ENCODE results near the gene CAMK1D.

CAMK1D gene

DNA sequence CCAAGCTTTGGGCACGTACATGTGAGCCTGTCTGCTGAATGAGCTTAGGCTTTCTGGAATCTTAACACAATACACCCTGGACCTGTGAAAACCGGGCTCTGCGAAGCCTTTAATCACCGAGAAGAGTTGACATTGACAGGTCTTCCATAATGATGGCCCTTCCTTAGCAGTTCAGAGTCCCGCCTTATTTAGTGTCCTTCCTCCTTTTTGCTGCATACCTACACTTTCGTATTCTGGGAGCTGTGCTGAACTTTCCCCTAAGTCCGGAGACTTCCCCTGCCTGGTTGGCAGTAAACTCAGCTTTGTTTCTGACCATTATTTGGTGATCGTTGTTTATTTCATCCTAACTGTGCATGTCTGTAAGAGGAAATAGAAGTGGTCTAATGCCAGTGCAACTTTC is 212.0 kb downstream of the CAMK1D start:
- no peak for DNase-seq (ENCODE audit: low spot score)

DNA sequence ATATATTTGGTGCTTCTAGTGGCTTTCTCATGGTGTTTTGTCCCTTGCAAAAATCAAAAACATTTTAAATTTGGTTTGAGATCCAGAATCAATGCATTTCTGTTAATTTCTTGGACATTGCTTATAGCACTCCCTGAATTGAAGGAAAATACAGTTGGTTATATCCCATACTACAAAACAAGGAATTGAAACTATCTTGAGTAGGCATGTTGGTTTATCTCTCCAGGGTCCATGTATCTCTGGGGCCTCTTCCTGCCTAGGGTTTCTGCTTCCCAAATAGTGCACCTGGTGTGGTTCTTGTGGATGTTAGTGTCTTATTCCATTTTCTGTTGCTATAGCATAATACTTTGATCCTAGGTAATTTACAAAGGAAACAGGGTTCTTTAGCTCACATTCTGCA is 212.4 kb downstream of the CAMK1D start:
- DNase-seq (ENCODE audit: low spot score), result no peak

DNA sequence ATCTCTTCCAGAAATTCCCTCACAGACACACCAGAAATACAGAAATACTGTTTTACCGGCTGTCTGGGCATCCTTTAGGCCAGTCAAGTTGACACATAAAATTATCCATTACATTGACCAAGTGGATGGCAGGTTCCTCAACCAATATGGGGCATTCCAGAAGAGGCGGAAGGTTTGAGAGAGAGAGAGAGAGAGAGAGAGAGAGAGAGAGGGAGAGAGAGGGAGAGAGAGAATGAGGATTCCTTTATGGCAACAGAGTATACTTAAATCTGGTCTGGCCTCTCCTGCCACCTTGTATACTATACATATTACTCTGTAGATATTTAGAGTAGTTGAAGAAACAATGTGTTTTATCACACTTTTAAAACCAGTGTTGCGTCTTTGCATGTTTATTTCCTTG is 214.1 kb downstream of the CAMK1D start:
- DNase-seq (ENCODE audit: low spot score), result no peak

DNA sequence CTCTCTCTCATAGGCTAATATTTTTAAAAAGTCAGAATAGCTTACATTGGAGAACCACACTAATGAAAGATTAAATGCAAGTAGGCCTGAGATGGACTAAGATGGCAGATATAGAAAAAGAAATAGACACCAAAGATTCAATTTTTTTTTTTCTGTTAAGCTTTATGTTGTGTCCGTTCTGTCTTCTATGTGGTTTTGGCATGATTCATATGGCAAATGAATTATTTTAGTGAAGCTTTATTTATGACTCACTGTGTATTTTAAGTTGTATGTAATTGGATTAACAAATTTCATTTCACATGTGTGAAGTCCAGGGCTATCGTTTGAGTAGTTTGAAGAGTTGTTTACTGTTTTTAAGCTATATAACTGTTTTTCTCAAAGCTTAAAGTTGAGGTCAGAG is 214.8 kb downstream of the CAMK1D start:
- no peak for DNase-seq (ENCODE audit: low spot score)

DNA sequence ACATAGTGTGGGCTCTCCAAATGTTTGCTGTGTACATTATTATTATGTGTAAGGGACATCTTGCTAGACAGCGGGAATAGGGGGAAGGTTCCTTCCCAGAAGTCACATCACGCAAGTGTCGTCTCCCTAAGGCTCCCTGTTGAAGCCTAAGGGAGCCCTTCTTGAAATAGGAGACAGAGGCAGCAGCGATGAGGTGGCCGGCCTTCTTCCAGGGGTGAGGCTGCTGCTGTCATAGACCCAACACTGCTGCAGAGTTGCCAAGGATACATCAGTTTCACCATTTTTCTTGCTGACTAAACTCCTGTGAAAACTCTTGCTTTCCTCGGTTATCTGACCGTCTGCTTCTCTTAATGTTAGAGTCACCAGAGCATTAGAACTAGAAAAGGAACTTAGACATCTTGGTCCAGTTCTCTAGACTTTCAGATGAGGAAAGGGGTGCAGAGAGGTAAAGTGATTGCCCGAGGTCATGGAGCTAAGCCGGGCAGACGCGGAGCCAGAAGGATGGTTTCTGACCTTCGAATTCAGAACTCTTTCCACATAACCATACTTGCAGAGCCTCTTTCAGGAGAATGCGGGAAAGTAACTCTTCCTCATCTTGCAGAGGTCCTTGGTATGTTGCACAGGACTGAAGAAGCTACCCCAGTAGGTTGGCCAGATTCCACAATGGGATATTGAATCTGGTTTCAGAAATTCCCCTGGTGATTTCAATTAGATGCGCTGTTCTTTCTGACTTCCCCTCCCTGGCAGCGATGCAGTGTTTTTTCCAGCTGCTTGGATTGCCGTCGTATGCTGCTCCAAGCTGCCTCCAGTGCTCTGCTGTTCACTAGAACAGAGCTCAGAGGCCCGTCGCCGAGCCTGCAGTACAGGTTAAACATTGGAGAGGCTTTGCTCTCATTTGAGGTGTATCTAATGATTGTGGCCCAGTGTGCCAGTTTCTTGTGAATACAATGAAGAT is 217.1 kb downstream of the CAMK1D start:
- no peak for DNase-seq (ENCODE audit: low spot score)

DNA sequence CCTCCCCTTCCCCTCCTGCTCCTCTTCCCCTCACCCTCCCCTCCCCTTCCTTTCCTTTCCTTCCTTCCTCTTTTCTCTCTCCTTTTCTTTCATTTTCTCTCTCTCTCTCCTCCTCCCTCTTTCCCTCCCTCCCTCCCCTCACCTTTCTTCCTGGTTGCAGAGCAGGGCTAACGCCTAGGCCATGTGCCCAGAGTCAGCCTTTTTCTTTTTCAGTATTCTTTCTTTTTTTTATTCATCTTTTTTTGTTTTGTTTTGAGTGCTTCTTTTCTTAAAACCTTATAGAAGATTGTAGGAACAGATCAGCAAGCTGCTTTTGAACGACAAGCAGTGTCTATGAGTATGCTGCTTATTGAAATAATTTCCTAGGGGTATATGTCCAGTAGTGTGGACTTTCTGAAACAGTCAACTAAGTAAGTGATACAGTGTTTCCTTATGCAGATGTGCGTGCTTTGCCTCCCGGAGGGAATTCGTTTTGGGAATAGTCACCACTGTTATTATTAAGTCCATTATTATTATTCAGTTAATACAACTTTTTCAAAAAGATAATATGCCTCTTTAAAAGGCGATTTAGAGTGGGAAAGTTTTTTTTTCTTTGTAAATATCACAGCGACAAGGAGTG is 219.2 kb downstream of the CAMK1D start:
- no peak for DNase-seq (ENCODE audit: low spot score)

DNA sequence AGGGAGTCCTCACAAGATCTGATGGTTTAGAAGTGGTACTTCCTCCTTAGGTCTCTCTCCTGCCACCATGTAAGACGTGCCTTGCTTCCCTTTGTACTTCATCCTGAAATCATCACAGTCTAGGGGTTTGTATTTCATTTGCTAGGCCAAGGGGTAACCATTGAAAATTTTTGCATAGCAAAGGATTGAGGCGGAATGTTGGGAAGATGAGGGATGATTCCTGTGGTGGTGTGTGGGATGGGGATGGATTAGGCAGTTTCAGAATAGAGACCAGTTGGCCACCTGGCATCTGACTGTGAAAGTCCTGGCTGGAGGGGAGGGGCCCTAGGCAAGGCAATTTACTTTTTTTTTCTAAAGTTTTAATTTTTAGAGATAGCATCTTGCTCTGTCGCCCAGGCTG is 222.9 kb downstream of the CAMK1D start:
- DNase-seq (ENCODE audit: low spot score), result no peak

DNA sequence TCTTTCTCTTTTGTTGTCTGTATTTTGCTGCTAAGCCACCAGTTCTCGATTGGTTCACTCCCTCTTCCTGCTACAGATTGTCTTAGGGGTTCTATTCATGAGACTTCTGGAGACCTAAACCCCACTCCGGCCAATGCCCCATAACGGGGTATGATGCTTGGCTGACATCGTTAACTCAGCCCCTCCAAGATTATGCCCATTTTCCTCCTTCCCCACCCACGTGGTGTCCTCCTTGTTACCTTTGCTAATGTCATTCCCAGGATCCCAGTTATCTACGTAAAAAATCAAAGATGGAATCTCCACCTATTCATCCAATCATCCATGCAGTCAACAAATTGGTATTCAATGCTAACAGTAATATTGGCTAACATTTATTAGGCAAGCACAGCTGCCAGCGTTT is 228.3 kb downstream of the CAMK1D start:
- no peak for DNase-seq (ENCODE audit: low spot score)

DNA sequence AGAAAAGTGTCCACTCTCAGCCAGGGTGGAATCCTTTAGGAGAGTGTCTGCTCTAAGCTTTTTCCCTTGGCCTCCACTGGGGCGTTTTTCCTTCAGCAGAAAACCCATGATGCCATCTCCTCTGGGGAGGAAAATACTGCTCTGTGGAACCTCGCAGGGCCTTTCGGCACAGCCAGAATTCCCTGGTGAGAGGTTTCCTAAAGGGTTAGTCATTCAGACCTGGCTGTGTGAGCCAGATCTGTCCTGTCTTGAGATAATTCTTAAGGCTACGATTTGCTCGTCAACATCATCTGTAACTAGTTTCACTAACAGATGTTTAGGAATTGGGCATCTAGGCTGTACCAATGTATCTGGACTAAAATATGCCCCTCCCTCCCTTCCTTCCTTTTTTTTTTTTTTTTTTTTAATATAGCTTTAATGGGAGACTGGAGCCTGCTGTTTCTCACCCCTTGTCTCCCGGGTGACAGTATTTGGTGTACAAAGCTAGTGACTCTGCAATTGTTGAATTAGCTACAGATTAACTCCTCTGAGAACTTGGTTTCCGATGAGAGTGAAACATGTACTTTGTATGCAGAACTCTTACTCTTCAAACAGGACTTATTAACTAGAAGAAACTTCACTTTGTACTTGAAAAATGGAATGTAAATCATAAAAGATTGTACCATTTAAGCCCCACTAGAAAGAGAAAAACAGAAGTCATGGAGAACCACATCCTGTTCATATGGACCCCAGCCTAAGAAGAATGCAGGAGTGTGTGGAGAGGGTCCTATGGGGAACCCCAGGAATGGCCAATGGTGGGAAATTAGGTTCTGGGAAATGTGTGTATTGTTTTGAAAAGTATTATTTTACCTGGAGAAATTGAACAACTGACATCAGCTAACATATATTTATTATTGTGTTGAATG is 230.9 kb downstream of the CAMK1D start:
- DNase-seq (ENCODE audit: low spot score), result no peak

DNA sequence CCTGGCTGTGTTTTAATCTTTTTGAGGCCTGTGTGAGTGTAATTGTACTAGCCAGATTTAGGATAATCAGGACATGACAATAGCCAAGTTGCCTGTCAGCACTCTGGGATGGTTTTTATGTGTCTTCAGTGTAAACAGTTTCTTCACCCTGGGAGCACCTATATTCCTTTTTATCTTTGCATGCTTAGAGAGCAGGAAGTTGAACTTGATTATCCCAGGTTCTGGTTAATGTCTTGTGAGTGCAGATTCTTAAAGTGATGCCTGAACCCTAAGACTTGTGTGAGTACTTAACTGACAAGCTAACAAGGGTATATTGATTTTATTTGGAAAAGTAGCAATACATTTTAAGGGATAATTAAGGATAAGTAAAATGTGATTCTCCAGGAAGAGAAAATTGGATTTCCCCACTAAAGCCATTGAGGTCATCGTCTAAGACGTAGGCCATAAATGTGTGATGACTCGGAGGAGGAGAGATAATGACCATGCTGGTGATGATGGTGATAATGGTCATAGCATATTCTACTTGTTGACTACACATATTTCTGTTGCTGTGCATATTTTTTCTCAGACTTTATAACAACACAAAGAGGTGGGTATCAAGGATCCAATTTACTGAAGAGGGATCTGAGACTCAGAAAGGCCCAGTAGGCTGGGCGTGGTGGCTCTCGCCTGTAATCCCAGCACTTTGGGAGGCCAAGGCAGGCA is 234.7 kb downstream of the CAMK1D start:
- DNase-seq (ENCODE audit: low spot score), result no peak

DNA sequence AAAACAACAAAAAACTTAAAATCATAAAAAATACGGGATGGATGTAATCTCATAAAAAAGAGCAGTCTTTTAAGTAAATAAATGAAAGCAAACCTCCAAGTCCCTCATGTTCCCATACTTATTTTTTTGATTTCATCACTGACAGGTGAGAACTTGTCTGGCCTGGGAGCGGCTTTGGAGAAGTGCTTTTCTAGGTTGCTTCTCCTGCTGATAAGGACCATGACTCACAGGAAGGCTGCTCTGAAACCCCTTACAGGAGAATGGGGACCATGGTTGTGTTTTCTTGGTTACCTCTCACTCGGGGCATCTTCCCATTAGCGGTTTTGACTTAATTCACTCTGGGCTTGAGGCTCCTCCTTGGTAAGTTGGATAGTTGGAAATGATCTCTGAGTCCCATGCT is 237.4 kb downstream of the CAMK1D start:
- DNase-seq (ENCODE audit: low spot score), result no peak

DNA sequence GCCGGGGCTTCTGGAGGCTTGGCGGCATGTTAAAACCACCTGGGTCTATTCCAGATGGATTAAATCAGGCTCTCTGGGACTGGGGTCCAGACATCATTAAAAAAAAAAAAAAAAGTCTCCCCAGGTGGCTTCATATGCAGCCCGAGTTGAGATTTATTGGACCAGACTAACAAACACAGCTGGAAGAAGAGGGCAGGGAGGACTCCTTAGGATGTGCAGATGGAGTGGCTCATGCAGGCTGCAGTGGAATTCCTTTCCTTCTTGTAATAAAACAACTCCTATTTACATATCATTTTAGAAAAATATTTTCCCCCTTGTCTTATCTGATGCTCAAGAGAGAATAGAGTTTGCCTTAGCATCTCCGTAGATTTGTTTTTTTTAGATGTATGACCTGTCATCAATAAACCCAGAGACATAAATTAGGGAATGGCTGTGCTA is 238.1 kb downstream of the CAMK1D start:
- no peak for DNase-seq (ENCODE audit: low spot score)

DNA sequence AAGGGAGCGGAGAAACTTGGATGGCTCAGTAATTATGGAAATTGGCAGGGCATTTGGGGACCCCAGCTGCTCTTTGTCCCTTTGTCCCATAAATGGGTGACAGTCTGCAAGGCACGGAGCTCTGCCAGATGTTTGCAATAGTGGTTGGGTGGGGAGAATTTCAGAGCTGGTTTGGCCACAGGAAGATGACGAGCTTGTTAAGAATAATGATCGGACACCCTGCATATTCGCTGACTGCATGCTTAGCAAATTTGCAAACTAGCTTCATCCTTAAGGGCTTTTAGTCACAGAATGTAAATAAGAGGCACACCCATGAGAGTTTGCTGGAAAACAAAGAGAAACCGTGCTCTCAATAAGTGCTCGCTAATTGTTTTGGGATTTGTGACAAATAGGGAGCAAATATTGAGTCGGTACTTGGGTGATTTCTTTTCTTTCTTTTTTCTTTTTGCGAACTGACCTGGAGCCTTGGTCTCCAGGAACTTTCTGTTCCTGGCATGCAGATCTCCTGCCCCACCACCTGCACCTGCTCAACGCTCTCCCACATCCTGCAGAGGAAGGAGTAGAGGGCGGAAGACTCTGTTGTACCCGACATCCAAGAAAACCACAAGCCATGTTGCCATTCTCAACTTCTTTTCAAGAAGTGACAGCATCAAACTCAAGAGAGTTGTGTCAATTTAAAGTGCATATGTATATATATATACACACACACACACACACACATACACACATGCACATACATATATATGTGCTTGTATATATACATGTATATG is 238.9 kb downstream of the CAMK1D start:
- DNase-seq (ENCODE audit: low spot score), result no peak

DNA sequence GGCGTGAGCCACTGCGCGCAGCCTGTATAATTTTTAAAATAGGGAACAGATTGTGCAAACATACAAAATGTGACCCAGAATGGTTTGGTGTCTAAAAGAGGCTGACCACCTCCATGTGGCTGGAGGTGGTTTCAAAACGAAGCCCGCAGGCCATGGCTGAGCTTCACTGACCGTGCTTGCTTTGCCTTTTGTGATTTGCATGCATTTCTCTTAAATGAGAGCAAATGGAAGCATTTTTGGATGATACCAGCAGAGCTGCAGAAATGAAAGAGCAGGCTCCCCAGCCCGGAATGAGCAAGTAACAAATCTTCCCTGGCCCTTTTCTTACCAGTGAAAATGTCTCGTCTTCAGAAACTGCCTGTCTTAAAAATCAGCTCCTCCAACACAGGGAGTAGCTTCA is 239.9 kb downstream of the CAMK1D start:
- no peak for DNase-seq (ENCODE audit: low spot score)

DNA sequence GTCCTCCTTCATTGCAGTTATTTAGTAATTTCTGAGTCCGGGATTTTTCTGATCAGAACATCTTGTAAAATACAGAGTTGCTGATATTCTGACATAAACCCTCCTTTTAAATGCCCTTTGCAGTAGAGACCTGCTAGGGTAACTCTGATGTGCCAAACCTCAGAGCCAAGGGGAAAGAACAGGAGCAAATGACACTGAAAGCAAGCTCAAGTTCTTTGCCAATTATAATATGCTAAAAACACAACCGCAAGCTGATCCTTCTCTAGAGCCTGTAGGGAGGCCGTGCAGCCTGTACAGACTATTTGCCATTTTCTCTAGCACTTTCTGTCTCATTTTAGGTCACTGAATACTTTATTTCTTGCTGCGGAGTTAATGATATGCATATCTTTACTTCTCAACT is 240.4 kb downstream of the CAMK1D start:
- DNase-seq (ENCODE audit: low spot score), result no peak

DNA sequence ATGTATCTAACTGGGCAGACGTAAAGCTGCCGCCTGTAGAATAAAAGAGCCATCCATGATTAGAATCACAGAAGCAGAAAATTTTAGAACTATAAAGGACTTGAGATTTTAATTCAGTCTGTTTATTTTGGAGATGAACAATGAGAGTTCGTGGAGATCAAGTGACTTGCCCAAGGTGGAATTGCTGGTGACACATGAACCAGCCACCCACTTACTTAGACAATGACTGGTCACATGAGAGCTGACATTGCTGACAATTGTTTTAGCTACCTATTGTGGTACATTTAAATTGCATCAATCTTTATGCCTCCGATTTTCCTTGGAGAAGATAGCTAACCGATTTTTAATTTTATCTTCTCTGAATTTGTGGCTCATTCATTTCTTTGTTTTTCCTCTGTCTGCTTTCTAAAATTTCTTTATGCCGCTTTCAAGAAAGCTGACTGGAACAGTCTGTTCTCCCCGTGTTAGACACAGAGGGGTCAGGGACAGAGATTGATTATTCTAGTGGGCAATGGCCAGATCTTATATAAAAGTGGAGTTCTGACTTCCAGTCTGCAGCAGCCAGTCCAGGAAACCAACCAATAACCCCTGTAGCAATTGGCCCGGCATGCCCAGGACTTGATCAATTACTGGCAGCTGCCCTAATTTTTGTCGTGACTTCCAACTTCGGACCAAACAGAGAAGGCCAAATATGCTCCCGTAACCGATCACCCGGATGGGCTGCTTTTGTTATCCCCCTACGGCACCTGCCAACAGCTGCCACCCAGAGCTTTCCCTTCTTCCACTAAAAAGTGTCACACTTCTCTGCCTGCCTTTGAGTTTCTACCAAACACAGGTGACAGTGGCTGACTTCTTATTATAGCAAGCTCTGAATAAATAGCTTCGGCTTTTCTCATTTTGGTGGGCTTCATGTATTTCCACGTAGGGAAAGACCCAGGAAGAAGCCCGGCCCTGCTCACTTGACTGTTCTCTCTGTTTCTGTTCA is 241.6 kb downstream of the CAMK1D start:
- DNase-seq (ENCODE audit: low spot score), result no peak

DNA sequence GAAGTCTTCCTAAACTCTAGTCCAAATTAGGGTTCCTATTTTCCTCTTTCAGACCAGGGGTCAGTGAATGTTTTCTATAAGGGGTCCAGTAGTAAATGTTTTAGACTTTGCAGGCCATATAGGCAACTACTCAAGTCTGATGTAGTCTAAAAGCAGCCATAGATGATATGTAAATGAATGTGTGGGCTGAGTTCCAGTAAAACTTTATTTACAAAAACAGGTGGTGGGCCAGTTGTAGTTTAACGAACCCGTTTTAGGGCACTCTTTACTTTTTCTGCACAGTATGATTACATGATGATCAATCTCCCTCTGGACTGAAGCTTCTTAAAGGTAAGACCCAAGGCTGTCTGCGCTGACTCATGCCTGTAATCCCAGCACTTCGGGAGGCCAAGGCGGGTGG is 243.6 kb downstream of the CAMK1D start:
- no peak for DNase-seq (ENCODE audit: low spot score)

DNA sequence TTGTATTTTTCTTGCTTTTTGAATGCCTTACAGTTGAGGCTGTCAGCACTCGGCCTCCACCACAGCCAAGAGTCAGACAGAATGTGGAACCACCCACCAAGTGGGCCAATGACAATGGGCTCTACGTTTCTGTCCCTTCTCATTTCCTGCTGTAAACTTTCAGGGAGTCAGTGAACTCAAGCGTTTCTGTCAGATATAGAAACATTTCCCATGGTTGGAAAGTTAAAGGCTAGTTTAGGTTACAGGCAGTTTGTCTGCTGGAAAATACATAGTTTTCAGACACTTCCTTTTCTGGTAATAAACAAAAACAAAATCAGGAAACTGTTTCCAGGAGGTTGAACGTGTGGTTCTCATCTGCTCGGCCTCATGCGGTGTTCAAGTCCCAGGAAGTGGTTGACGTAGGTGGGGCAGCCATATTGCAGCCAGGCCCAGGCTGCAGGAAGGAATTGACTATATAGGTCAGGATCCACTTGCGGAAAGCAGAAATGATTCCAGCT is 245.1 kb downstream of the CAMK1D start:
- no peak for DNase-seq (ENCODE audit: low spot score)

DNA sequence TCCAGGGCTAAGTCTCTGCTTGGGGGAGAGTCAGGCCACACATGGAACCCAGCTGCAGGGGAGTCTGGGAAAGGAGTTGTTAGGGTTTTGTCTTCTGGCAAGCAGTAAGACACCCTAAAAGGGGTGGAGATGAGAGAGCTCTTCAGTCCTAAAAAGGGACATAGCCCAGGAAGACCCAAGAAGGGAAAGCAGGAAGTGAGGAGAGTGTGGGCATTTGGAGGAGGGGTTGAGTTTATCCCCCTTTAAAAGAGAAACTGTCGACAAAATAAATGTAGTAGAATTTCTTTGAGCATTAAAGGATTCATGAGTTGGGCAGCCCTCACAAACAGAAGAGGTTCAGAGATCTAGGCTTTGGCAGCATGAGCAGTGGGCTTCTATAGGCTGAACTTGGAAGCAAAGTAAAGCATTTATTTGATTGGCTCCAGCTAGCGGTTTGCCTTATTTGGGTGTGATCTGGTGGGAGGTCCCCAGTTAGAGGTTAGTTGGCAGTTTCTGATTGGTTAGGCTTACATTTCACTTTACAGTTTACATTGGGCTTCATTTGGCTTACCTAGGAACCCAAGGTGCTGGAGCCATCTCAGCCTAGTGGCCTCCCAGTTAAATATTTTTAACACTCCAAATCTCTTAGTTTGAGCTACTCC is 246.7 kb downstream of the CAMK1D start:
- DNase-seq (ENCODE audit: low spot score), result no peak

Measured in D341Med (cell line).